Measurements from ENCODE around the gene SCAF8. TPM values are rescaled to one million over a fixed set of nuclear protein-coding genes. Genes with fewer than 3 reads are reported as not detected.

The SCAF8 gene
- polyA plus RNA-seq, 1 donor from 2014 or later: 34.1 TPM

- no peak overlapping the region for H3K27ac ChIP-seq (ENCODE audit: low read length)
- TF ChIP-seq RAD21 (conservative IDR thresholded peaks at IDR 0.05) (no peak), POLR2AphosphoS5 (IDR thresholded peaks at IDR 0.05) (no peak), EZH2 (IDR thresholded peaks at IDR 0.05; ENCODE audit: borderline replicate concordance, insufficient read depth, low read length, poor library complexity, severe bottlenecking) (no peak), SMC3 (conservative IDR thresholded peaks at IDR 0.05; ENCODE audit: poor library complexity) (no peak), CTCF (IDR thresholded peaks at IDR 0.05; ENCODE audit: poor library complexity, severe bottlenecking) (no peak), REST (IDR thresholded peaks at IDR 0.05; ENCODE audit: borderline replicate concordance) (no peak), EP300 (conservative IDR thresholded peaks at IDR 0.05; ENCODE audit: poor library complexity, severe bottlenecking) (no peak), MXI1 (conservative IDR thresholded peaks at IDR 0.05; ENCODE audit: poor library complexity, severe bottlenecking) (no peak), TAF1 (IDR thresholded peaks at IDR 0.05; ENCODE audit: low read depth) (no peak)
- H4K20me1 ChIP-seq (ENCODE audit: insufficient read depth): no peaks in the 10 kb centered on the region
- no peak overlapping the region for H3K9ac ChIP-seq (ENCODE audit: low read length)
- H3K4me3 ChIP-seq (ENCODE audit: low read length): no peak overlapping the region
- H2AFZ ChIP-seq (ENCODE audit: low read depth, low read length): no peak overlapping the region
- H3K9me3 ChIP-seq (ENCODE audit: low read length): no peaks in the 10 kb centered on the region
- H3K36me3 ChIP-seq (ENCODE audit: insufficient read depth, low read length): peaks cover 12% of the 10 kb centered on the region
- no peaks in the 10 kb centered on the region for H3F3A ChIP-seq (ENCODE audit: insufficient read depth, low read length, poor library complexity, severe bottlenecking)
- no peaks in the 10 kb centered on the region for H3K9me2 ChIP-seq (ENCODE audit: insufficient read depth, low read length)
- H3K79me2 ChIP-seq (replicated peaks; ENCODE audit: insufficient read depth, low read length): peaks cover 19% of the 10 kb centered on the region
- H3K4me2 ChIP-seq (ENCODE audit: low read length): no peak overlapping the region
- no peaks in the 10 kb centered on the region for H3K27me3 ChIP-seq (ENCODE audit: insufficient read depth, low read depth, low read length)
Observed at GRCh38 chr6:154792761-154793160, 59.5 kb downstream of the SCAF8 start.

GRCh38 chr6:154796484-154796883 is 63.3 kb downstream of the SCAF8 start:
- no peak overlapping the region for H3K4me2 ChIP-seq (ENCODE audit: low read length)
- H3K79me2 ChIP-seq (replicated peaks; ENCODE audit: insufficient read depth, low read length): peaks cover 13% of the 10 kb centered on the region
- H3K27me3 ChIP-seq (ENCODE audit: insufficient read depth, low read depth, low read length): no peaks in the 10 kb centered on the region
- no peaks in the 10 kb centered on the region for H4K20me1 ChIP-seq (ENCODE audit: insufficient read depth)
- H2AFZ ChIP-seq (ENCODE audit: low read depth, low read length): no peak overlapping the region
- no peak overlapping the region for H3K9ac ChIP-seq (ENCODE audit: low read length)
- no peaks in the 10 kb centered on the region for H3K9me2 ChIP-seq (ENCODE audit: insufficient read depth, low read length)
- H3K27ac ChIP-seq (ENCODE audit: low read length): no peak overlapping the region
- no peaks in the 10 kb centered on the region for H3K9me3 ChIP-seq (ENCODE audit: low read length)
- no peaks in the 10 kb centered on the region for H3F3A ChIP-seq (ENCODE audit: insufficient read depth, low read length, poor library complexity, severe bottlenecking)
- TF ChIP-seq CTCF (IDR thresholded peaks at IDR 0.05; ENCODE audit: poor library complexity, severe bottlenecking) (no peak), EP300 (conservative IDR thresholded peaks at IDR 0.05; ENCODE audit: poor library complexity, severe bottlenecking) (no peak), SMC3 (conservative IDR thresholded peaks at IDR 0.05; ENCODE audit: poor library complexity) (no peak), RAD21 (conservative IDR thresholded peaks at IDR 0.05) (no peak), REST (IDR thresholded peaks at IDR 0.05; ENCODE audit: borderline replicate concordance) (no peak), POLR2AphosphoS5 (IDR thresholded peaks at IDR 0.05) (no peak), EZH2 (IDR thresholded peaks at IDR 0.05; ENCODE audit: borderline replicate concordance, insufficient read depth, low read length, poor library complexity, severe bottlenecking) (no peak), TAF1 (IDR thresholded peaks at IDR 0.05; ENCODE audit: low read depth) (no peak), MXI1 (conservative IDR thresholded peaks at IDR 0.05; ENCODE audit: poor library complexity, severe bottlenecking) (no peak)
- H3K4me3 ChIP-seq (ENCODE audit: low read length): no peak overlapping the region
- H3K36me3 ChIP-seq (ENCODE audit: insufficient read depth, low read length): peaks cover 12% of the 10 kb centered on the region
